Measurements from ENCODE around the gene BAD. TPM values are rescaled to one million over a fixed set of nuclear protein-coding genes. Genes with fewer than 3 reads are reported as not detected.

BAD gene
- total RNA-seq, 1 experiment from 2014 or later = 23.3 TPM

- H2BK15ac ChIP-seq (ENCODE audit: low read depth, low read length) = no peak overlapping the region
- no peaks in the 10 kb centered on the region for H3K79me1 ChIP-seq (ENCODE audit: insufficient read depth, low read depth, low read length, poor library complexity, severe bottlenecking)
- H3K56ac ChIP-seq (ENCODE audit: insufficient read length, low read depth, low read length) = no peak overlapping the region
- no peak overlapping the region for H4K5ac ChIP-seq (ENCODE audit: insufficient read length, low read depth, low read length)
- H3K23ac ChIP-seq (ENCODE audit: insufficient read length, low read depth, low read length) = no peak overlapping the region
- H3K4ac ChIP-seq (ENCODE audit: low read depth, low read length) = no peak overlapping the region
- H2AFZ ChIP-seq (ENCODE audit: low read length) = no peak overlapping the region
- no peak overlapping the region for H2BK20ac ChIP-seq (ENCODE audit: low read depth, low read length, poor library complexity, severe bottlenecking)
- no peak overlapping the region; the same call in 1 of the 2 replicates for H3K14ac ChIP-seq (ENCODE audit: insufficient read depth, low read length)
- no peak overlapping the region for H2BK12ac ChIP-seq (ENCODE audit: insufficient read length, low read depth, low read length)
- H3K79me2 ChIP-seq (ENCODE audit: insufficient read depth, low read length) = no peaks in the 10 kb centered on the region
- Mint-ChIP-seq H3K36me3 (ENCODE audit: insufficient read depth in 1 of 3, low read depth in 3 of 3) (peaks cover 3% of the 10 kb centered on the region in 3 experiments; a peak in 4 of 7 replicates), H3K27me3 (ENCODE audit: low read depth) (peaks cover 20% of the 10 kb centered on the region), H3K9me3 (no peaks in the 10 kb centered on the region), H3K4me3 (peak overlapping the region; percentile 74 to 91), H3K4me1 (peaks cover 27 to 37% of the 10 kb centered on the region in 2 experiments), H3K27ac (peak overlapping the region; percentile 54 to 88 (median 70); a peak in 3 of 7 replicates)
- H4K20me1 ChIP-seq (ENCODE audit: control insufficient read depth, insufficient read depth, insufficient read length) = no peaks in the 10 kb centered on the region
- no peak overlapping the region for H2BK120ac ChIP-seq (ENCODE audit: low read depth, low read length, poor library complexity, severe bottlenecking)
- no peak overlapping the region for H3K18ac ChIP-seq (ENCODE audit: insufficient read length, low read depth, low read length)
- no peak overlapping the region for H2AK5ac ChIP-seq (ENCODE audit: insufficient read length, low read length)
- H3K27ac ChIP-seq (ENCODE audit: insufficient read length, low read depth, low read length) = no peak overlapping the region
- H4K91ac ChIP-seq (ENCODE audit: insufficient read length, low read depth, low read length) = no peak overlapping the region
- no peaks in the 10 kb centered on the region; the same call in 1 of the 2 replicates for H3K27me3 ChIP-seq (ENCODE audit: insufficient read depth, low read length)
- no peaks in the 10 kb centered on the region for H3K9me3 ChIP-seq (ENCODE audit: control insufficient read depth, low read depth, low read length)
- H2BK5ac ChIP-seq (ENCODE audit: insufficient read length, low read length) = no peak overlapping the region
- WGBS (ENCODE audit: extremely low coverage, insufficient read length, low lambda C conversion rate) = no CpG with 5 or more reads among the region's 8 CpGs
- DNase-seq = no peak
- no peak overlapping the region for H3T11ph ChIP-seq (ENCODE audit: low read length)
- TF ChIP-seq, protein P1, sequence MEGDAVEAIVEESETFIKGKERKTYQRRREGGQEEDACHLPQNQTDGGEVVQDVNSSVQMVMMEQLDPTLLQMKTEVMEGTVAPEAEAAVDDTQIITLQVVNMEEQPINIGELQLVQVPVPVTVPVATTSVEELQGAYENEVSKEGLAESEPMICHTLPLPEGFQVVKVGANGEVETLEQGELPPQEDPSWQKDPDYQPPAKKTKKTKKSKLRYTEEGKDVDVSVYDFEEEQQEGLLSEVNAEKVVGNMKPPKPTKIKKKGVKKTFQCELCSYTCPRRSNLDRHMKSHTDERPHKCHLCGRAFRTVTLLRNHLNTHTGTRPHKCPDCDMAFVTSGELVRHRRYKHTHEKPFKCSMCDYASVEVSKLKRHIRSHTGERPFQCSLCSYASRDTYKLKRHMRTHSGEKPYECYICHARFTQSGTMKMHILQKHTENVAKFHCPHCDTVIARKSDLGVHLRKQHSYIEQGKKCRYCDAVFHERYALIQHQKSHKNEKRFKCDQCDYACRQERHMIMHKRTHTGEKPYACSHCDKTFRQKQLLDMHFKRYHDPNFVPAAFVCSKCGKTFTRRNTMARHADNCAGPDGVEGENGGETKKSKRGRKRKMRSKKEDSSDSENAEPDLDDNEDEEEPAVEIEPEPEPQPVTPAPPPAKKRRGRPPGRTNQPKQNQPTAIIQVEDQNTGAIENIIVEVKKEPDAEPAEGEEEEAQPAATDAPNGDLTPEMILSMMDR (conservative IDR thresholded peaks at IDR 0.05) = no peak
- 0 out of 2 replicates have a peak, but pooled peaks cover 3% of the 10 kb centered on the region for H3K4me1 ChIP-seq (ENCODE audit: insufficient read depth, low read length)
- H4K8ac ChIP-seq (replicated peaks; ENCODE audit: insufficient read length, low read depth, low read length) = no peak overlapping the region
- peak overlapping the region; percentile 94 for H3K4me2 ChIP-seq (ENCODE audit: insufficient read depth, insufficient read length, low read length)
- H3K23me2 ChIP-seq (ENCODE audit: insufficient read length, low read depth, low read length, poor library complexity, severe bottlenecking) = peaks cover 29% of the 10 kb centered on the region
- no peak overlapping the region for H3K9ac ChIP-seq (ENCODE audit: extremely low read depth, insufficient read length, low read length)
Observed at GRCh38 chr11:64230985-64231365, 53.5 kb downstream of the BAD start.
